Parathyroid adenoma (tissue), 2 donors: Measurements from ENCODE around the gene BDKRB2.

Experiments used
- H2AFZ ChIP-seq: fragments of 300-600 bp; sonication (generic); one replicate; pipeline ENCODE4 v1.7.0; 2017; ENCODE audit warnings: antibody characterized with exemption, mild to moderate bottlenecking
- H3K27ac ChIP-seq: fragments of 300-600 bp; sonication (generic); one replicate; pipeline ENCODE4 v1.7.0; 2017
- H3K27me3 ChIP-seq: fragments of 300-600 bp; sonication (generic); one replicate; pipeline ENCODE4 v1.7.0; 2017; ENCODE audit warnings: low read length; ENCODE audit not compliant: control insufficient read depth, insufficient read depth
- H3K36me3 ChIP-seq: fragments of 300-600 bp; sonication (generic); one replicate; pipeline ENCODE4 v1.7.0; 2017; ENCODE audit warnings: low read length; ENCODE audit not compliant: control insufficient read depth, insufficient read depth
- H3K4me1 ChIP-seq: fragments of 300-600 bp; sonication (generic); one replicate; pipeline ENCODE4 v1.7.0; 2017; ENCODE audit warnings: control low read depth
- H3K4me2 ChIP-seq: fragments of 300-600 bp; sonication (generic); one replicate; pipeline ENCODE4 v1.7.0; 2017; ENCODE audit warnings: low read length
- H3K4me3 ChIP-seq: fragments of 300-600 bp; sonication (generic); one replicate; pipeline ENCODE4 v1.7.0; 2017; ENCODE audit warnings: low read depth, low read length
- H3K79me2 ChIP-seq: fragments of 300-600 bp; sonication (generic); one replicate; pipeline ENCODE4 v1.7.0; 2017; ENCODE audit warnings: control low read depth
- H3K9ac ChIP-seq: fragments of 300-600 bp; sonication (generic); one replicate; pipeline ENCODE4 v1.7.0; 2017; ENCODE audit warnings: mild to moderate bottlenecking
- H3K9me3 ChIP-seq: fragments of 300-600 bp; sonication (generic); one replicate; pipeline ENCODE4 v1.7.0; 2017; ENCODE audit warnings: low read length; ENCODE audit not compliant: control insufficient read depth
- TF ChIP-seq, protein P1 (sequence below): fragments of 300-600 bp; sonication (generic); IDR thresholded peaks from one replicate; pipeline ENCODE4 v1.7.0; 2017; ENCODE audit warnings: antibody characterized with exemption, mild to moderate bottlenecking
- donor health status: primary hyperparathyroidism.

BDKRB2 gene

GRCh38 chr14:96225745-96226151 lies 21.1 kb downstream of the BDKRB2 start:
- H3K4me2 ChIP-seq, result no peak overlapping the region
- H3K27ac ChIP-seq, result peak overlapping the region; percentile 60
- no peak overlapping the region for H3K4me3 ChIP-seq
- no peak overlapping the region for H2AFZ ChIP-seq
- H3K27me3 ChIP-seq, result no peaks in the 10 kb centered on the region
- H3K9ac ChIP-seq, result no peak overlapping the region
- TF ChIP-seq, protein P1, sequence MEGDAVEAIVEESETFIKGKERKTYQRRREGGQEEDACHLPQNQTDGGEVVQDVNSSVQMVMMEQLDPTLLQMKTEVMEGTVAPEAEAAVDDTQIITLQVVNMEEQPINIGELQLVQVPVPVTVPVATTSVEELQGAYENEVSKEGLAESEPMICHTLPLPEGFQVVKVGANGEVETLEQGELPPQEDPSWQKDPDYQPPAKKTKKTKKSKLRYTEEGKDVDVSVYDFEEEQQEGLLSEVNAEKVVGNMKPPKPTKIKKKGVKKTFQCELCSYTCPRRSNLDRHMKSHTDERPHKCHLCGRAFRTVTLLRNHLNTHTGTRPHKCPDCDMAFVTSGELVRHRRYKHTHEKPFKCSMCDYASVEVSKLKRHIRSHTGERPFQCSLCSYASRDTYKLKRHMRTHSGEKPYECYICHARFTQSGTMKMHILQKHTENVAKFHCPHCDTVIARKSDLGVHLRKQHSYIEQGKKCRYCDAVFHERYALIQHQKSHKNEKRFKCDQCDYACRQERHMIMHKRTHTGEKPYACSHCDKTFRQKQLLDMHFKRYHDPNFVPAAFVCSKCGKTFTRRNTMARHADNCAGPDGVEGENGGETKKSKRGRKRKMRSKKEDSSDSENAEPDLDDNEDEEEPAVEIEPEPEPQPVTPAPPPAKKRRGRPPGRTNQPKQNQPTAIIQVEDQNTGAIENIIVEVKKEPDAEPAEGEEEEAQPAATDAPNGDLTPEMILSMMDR, result peak; percentile 9
- no peaks in the 10 kb centered on the region for H3K36me3 ChIP-seq
- H3K79me2 ChIP-seq, result no peaks in the 10 kb centered on the region
- no peaks in the 10 kb centered on the region for H3K4me1 ChIP-seq
- no peaks in the 10 kb centered on the region for H3K9me3 ChIP-seq

- no peak overlapping the region for H3K27ac ChIP-seq
- no peaks in the 10 kb centered on the region for H3K9me3 ChIP-seq
- H2AFZ ChIP-seq, result no peak overlapping the region
- no peak overlapping the region for H3K9ac ChIP-seq
- no peaks in the 10 kb centered on the region for H3K79me2 ChIP-seq
- H3K4me1 ChIP-seq, result no peaks in the 10 kb centered on the region
- H3K27me3 ChIP-seq, result no peaks in the 10 kb centered on the region
- H3K36me3 ChIP-seq, result no peaks in the 10 kb centered on the region
- no peak overlapping the region for H3K4me3 ChIP-seq
- TF ChIP-seq, protein P1, result no peak
- H3K4me2 ChIP-seq, result no peak overlapping the region
These were observed 22.8 kb downstream of the BDKRB2 start for GRCh38 chr14:96227428-96227827.

- H3K4me1 ChIP-seq, result no peaks in the 10 kb centered on the region
- no peak overlapping the region for H3K4me3 ChIP-seq
- no peaks in the 10 kb centered on the region for H3K27me3 ChIP-seq
- no peak overlapping the region for H2AFZ ChIP-seq
- H3K4me2 ChIP-seq, result no peak overlapping the region
- H3K27ac ChIP-seq, result no peak overlapping the region
- no peaks in the 10 kb centered on the region for H3K36me3 ChIP-seq
- H3K9me3 ChIP-seq, result no peaks in the 10 kb centered on the region
- TF ChIP-seq, protein P1, result no peak
- no peak overlapping the region for H3K9ac ChIP-seq
- H3K79me2 ChIP-seq, result no peaks in the 10 kb centered on the region
These were observed 24.7 kb downstream of the BDKRB2 start for GRCh38 chr14:96229315-96229714.

DNA sequence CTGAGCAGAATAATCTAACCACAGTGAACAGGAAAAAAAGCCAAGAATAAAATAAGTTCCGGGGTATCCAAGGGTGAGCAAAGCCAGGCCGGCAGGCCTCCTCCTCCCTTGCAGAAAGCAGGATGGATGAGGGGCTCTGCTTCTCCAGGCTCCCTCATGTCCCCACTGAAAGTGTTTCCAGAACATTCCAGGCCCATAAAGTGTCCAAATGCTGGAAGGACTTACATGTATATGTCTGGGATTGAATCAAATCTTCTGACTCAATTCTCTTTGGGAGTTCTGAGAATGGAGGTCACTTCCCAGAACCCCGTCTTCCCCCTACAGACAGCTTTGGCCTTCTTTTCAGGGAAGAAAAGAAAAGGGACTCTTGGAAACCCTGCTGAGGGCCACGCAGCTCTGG lies 26.4 kb downstream of the BDKRB2 start:
- Histone ChIP-seq H3K27ac (no peak overlapping the region), H3K9me3 (no peaks in the 10 kb centered on the region), H3K79me2 (no peaks in the 10 kb centered on the region)

More for the DNA sequence above, 26.4 kb downstream of the BDKRB2 start:
- Histone ChIP-seq H3K9ac (no peak overlapping the region), H3K4me3 (no peak overlapping the region), H2AFZ (no peak overlapping the region), H3K4me2 (no peak overlapping the region), H3K27me3 (no peaks in the 10 kb centered on the region), H3K4me1 (no peaks in the 10 kb centered on the region), H3K36me3 (no peaks in the 10 kb centered on the region)
- TF ChIP-seq, protein P1, result no peak
